ENCODE measurements around the gene SPATA21.

Gene SPATA21

DNA sequence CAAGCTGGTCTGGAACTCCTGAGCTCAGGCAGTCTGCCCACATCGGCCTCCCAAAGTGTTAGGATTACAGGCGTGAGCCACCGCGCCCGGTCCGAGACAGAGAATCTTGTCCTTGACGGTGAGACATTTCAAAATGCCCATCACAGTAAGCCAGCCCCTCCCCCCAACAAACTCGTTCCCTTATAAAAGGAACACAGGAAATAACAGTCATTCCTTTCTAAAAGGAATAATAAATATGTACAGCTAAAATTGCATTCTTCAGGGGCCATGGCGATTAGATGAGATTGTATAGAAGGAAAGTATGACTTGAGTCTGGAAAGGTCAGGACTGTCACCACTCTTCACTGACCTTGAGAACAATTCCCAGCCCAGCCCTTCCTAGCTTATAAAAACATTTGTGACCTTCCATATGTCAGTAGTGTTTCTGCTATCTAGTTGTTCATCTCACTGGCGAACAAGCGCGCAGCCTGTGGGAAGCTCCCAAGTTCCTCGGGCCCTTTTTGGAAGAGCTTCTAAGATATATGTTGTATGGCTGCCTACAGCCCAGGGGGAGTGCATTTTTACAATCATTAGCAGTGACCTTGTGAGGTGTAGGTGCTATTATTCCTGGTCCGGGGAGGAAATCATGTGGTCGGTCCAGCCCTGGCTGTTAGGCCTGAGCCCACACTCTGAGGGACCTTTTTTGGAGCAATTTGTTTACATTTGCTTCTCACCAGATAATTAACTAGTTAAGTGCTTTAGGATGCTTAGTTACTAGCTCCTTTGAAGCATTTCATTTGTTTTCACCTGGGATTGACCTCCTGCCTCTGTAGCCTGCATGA, 61.5 kb downstream of the SPATA21 start:
- DNase-seq (ENCODE audit: extremely low spot score), result no peak
- CTCF ChIA-PET, result interaction anchor here (1.0 to 1.7 kb wide), 5 partner anchors 11 to 293 kb away, joined by 3 to 7 read pairs (median 3); partner anchors contain the start of gene FBXO42
- POLR2A ChIA-PET, result interaction anchor here (1.1 kb wide), 1 partner anchor 11 kb away, joined by 7 read pairs; no protein-coding TSS in a partner anchor
- TF ChIP-seq, protein P1, sequence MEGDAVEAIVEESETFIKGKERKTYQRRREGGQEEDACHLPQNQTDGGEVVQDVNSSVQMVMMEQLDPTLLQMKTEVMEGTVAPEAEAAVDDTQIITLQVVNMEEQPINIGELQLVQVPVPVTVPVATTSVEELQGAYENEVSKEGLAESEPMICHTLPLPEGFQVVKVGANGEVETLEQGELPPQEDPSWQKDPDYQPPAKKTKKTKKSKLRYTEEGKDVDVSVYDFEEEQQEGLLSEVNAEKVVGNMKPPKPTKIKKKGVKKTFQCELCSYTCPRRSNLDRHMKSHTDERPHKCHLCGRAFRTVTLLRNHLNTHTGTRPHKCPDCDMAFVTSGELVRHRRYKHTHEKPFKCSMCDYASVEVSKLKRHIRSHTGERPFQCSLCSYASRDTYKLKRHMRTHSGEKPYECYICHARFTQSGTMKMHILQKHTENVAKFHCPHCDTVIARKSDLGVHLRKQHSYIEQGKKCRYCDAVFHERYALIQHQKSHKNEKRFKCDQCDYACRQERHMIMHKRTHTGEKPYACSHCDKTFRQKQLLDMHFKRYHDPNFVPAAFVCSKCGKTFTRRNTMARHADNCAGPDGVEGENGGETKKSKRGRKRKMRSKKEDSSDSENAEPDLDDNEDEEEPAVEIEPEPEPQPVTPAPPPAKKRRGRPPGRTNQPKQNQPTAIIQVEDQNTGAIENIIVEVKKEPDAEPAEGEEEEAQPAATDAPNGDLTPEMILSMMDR (IDR thresholded peaks at IDR 0.05; ENCODE audit: control extremely low read depth, extremely low read depth, low read depth, missing control alignments), result no peak

DNA sequence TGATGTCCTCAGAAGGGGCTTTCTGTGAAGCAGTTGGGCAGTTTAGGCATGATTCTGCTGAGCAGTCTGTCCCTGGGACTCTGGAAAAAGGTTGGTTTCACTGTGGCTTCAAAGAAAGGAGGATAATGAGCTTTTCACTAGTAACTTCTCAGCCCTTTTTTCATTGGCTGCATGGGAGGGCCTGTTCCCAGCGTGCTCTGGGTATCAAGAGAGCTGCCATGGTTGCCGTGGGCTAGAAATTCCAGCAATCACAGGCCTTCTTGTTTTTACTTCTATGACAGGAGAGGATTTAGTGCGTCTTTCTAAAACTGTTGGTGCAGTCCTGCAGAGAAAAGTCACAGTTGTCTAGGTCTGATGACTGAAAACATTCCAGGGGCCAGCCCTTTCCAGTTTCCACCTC, 63.0 kb downstream of the SPATA21 start:
- no peak for DNase-seq (ENCODE audit: extremely low spot score)
- TF ChIP-seq, protein P1 (IDR thresholded peaks at IDR 0.05; ENCODE audit: control extremely low read depth, extremely low read depth, low read depth, missing control alignments), result no peak
- CTCF ChIA-PET, result no interaction called here
- POLR2A ChIA-PET, result no interaction called here

DNA sequence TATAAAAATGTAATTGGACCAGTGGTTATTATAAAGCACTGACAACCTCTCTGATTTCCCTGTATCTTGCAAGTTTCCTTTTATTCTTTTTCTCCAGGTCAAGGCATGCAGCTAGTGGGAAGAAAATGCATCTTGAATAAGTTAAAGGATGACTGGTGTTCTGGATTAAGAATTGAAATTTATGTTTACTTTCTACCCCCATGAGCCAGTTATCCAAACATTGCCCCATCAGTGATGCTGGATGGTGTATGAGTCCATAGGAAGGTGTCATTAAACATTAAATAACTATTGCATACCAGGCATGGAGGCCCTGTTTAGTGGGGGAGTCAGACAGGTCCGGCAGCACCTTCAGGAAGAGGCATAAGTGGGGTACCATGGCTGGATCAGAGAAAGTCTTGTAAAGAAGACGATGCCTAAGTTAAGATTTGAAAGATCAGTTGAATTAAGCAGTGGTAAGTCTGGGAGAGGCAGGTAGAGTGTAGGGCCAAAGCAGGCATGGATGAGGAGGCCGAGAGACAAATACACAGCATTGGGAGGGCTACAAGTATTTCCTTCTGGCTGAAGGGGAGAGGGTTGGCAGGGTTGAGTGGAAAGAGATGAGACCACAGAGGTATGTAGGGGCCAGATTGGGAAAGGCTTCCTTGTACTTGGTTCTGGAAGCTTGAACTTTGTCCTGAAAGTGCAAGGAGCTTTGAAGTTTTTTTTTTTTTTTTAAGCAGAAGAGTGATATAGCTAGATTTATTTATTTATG, 64.5 kb downstream of the SPATA21 start:
- CTCF ChIA-PET, result interaction anchor here (0.7 to 2.4 kb wide), 2 partner anchors 9 to 72 kb away, joined by 3 to 10 read pairs; no protein-coding TSS in a partner anchor
- TF ChIP-seq, protein P1 (IDR thresholded peaks at IDR 0.05; ENCODE audit: control extremely low read depth, extremely low read depth, low read depth, missing control alignments), result no peak

DNA sequence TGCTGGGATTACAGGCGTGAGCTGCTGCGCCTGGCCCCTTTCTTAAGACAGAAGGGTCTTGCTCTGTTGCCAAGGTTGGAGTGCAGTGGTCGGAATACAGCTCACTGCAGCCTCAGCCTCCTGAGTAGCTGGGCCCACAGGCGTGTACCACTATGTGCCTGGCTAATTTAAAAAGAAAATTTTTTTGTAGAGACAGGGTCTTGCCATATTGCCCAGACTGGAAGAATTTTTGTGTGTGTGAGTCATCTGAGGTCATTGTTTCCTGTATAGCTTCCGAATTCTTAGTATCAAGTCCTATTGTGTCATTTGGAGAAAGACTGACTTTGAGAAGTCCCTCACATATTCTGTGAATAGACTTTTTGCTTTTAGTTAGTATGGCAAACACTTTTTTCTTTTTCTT, 65.5 kb downstream of the SPATA21 start:
- ChIA-PET CTCF (interaction anchor here (1.5 to 2.4 kb wide), 3 partner anchors 8 to 15 kb away, joined by 3 to 10 read pairs (median 5); no protein-coding TSS in a partner anchor), POLR2A (interaction anchor here (0.6 to 0.7 kb wide), 2 partner anchors 16 to 563 kb away, joined by 3 to 10 read pairs; no protein-coding TSS in a partner anchor)
- no peak for DNase-seq (ENCODE audit: extremely low spot score)
- TF ChIP-seq, protein P1 (IDR thresholded peaks at IDR 0.05; ENCODE audit: control extremely low read depth, extremely low read depth, low read depth, missing control alignments), result no peak

More for the DNA sequence above, 64.5 kb downstream of the SPATA21 start:
- no peak for DNase-seq (ENCODE audit: extremely low spot score)
- POLR2A ChIA-PET, result interaction anchor here (0.7 kb wide), 1 partner anchor 146 kb away, joined by 5 read pairs; no protein-coding TSS in a partner anchor

DNA sequence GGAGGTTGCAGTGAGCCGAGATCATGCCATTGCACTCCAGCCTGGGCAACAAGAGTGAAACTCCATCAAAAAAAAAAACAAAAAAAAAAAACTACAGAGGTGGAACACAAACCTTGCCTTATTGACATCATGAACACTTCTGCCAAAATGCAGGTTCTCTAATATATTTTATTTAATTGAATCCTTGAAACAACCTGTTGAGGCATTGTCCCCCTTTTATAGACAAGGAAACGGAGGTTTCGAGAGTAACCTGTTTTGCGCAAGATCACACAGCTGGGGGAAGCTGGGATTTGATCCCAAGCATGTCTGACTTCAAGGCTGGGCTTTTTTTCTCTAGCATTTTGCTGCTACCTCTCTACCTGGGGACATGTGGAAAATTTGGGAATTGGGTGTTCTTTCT, 67.4 kb downstream of the SPATA21 start:
- TF ChIP-seq, protein P1 (IDR thresholded peaks at IDR 0.05; ENCODE audit: control extremely low read depth, extremely low read depth, low read depth, missing control alignments), result no peak
- CTCF ChIA-PET, result interaction anchor here (0.6 to 1.6 kb wide), 5 partner anchors 8 to 578 kb away, joined by 3 to 4 read pairs (median 3); no protein-coding TSS in a partner anchor
- no peak for DNase-seq (ENCODE audit: extremely low spot score)
- POLR2A ChIA-PET, result interaction anchor here (2.4 kb wide), 1 partner anchor 16 kb away, joined by 10 read pairs; no protein-coding TSS in a partner anchor
